ENCODE data around the gene CFDP1.
"Not testable (repeated sequence)": the region's sequence is repeated elsewhere in the genome, so short reads cannot be mapped to it uniquely, and the experiment has no call there.

CFDP1 gene

DNA sequence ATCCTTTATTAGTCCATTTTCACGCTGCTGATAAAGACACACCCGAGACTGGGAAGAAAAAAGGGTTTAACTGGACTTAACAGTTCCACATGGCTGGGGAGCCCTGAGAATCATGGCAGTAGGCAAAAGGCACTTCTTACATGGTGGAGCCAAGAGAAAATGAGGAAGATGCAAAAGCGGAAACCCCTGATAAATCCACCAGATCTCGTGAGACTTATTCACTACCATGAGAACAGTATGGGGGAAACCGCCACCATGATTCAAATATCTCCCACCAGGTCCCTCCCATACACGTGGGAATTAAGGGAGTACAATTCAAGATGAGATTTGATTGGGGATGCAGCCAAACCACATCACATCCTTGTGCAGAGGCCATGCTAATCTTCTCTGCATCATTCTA lies 146.9 kb downstream of the CFDP1 start:
- intact Hi-C loops (cut with DNase I) = no loop called here

DNA sequence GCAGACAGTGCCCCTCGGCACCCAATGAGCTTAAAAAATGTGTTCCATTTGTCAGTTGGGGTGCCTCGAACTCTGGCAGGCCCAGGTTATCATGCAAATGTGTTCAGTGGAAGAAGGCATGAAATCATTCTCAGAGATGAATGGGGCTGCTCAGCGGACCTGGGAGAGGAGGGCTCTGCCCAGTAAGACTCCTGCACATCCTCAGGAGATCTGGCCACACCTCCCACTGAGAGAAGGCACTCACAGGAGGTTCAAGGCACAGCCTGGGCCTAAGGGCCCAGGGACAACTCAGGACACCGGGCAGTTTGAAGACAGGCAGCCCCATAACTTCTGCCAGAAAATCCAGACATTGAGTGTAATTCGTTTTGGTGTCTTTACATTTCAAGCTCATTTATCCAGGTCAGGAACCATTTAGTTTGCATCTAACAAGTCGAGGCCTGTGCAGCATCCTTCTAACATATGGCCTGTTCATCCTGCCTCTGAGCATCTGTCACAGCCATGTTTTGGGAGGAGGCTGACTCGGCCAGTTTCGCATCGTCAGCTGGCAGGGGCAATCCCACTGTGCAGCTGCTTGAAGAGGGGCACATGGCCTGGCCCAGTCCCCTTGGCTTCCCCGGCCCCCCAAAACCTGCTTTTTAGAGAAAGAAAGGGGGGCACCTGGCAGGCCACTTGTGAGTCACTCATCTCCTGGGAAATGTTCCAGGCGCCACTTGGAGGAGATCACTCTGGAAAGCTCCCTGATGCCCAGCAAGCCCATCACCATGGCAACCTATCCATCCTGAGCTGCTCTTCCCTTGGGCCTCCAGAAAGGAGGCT lies 150.6 kb downstream of the CFDP1 start:
- peak in 8 of 42 donors; percentile 17 to 64 (median 32) for DNase-seq
- intact Hi-C loops (cut with DNase I) = no loop called here

More for the DNA sequence above, 146.9 kb downstream of the CFDP1 start:
- no peak for DNase-seq

DNA sequence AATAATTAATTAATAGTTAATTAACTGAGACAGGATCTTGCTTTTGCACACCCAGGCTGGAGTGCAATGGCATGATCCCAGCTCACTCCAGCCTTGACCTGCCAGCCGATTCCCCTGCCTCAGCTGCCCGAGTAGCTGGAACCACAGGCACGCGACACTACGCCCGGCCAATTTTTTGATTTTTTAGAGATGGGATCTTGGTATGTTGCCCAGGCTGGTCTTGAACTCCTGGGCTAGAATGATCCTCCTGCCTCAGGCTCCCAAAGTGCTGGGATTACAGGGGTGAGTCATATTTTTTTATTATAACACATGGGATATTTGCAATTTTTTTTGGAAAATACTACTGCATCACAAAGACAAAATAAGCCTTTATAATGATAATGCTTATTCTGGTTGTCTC lies 151.5 kb downstream of the CFDP1 start:
- DNase-seq = no peak
- intact Hi-C loops (cut with DNase I) = no loop called here

DNA sequence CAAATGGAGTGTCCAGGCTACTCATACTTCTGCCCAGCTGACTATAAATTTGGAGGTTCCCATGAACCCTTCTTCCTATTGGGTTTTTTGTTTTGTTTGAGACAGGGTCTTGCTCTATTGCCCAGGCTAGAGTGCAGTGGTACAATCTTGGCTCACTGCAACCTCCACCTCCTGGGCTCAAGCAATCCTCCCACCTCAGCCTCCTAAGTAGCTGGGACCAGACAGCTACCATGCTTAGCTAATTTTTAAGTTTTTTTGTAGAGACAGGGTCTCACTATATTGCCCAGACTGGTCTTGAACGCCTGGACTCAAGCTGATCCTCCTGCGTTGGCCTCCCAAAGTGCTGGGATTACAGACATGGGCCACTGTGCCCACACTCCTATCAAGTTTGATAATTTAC lies 152.3 kb downstream of the CFDP1 start:
- intact Hi-C loops (cut with DNase I); DNase-seq: not testable (repeated sequence)

DNA sequence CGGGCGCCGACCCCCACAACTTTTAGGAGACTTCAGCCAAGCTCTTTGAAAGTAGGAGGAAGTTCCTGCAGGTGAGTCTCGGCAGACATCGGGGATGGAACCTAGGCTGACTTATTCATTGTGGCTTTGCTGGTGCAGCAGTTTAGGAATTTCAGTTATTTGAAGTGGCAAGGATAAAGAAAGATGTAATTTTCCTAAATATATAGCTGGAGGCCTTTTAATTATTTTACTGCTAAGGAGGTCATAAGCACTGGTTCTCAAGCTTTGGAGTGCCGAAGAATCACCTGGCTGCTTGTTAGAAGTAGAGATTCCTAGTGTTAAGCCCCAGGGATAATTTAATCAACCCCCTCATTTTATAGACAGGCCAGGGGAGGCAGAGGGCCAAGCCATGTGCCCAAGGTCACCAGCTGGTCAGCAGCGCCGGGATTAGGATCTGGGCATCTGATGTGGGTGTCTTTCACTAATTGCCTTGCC lies 152.9 kb downstream of the CFDP1 start:
- intact Hi-C loops (cut with DNase I) = no loop called here
- DNase-seq = peak in 7 of 42 donors; percentile 29 to 71 (median 54)

DNA sequence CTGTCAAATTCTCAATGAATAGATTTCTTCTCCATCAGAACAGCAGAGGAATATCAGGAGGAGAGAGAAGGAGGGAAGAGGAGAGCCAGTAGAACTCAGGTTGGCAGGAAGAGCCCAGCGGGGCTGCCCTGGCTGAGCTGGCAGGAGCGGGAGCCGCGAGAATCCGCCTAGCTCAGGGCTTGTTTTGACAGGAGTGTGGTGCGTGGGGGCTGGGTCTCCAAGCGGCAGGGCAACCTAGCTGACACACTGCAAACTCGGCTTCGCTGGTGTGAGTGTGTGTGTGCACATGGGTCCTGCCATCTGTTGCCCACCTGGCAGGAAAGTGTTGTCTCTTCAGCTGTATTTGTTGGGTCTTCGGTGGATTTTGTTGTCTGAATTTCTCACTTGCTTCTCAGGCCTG lies 154.0 kb downstream of the CFDP1 start:
- intact Hi-C loops (cut with DNase I) = no loop called here
- DNase-seq = peak in 1 of 42 donors; percentile 32

DNA sequence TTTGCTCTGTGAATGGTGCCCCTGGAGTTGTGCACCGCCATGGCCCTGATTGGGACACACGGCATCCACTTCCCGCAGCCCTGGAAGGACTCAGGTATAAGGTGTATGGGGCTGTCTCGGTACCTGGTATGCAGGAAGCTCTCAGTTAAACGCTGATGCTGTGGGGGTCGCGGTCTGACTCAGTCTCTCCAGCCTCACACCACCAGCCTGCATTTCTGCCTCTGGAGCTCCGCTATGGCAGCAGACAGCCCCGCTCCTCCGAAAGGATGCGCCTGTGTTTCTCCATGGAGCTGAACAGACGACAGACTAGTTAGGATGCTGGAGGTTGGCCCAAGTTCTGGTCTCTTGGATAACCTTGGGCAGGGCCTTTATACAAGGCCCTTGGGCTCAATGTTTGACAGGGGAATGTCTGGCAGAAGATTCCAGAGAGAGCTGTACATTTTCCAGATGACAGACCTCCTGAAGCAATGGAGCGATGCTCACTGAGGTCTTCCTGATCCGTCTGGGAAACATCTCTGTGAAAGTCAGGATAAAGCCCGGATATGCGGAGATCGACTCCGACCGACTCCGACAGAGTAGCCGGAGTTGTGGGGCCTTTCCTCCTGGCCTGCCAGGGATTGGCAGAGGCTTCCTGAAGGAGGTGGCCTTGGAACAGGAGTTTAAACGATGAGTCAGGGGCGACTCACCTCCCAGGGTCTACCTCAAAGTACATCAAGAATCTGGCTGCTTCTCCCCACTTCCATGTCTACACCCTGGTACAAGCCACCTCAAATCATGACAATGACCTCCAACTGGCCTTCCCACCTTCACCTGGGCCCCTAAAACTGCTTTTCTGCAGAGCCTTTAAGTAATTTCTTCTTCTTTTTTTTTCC lies 160.0 kb downstream of the CFDP1 start:
- no peak for DNase-seq
- intact Hi-C loops (cut with DNase I) = no loop called here

DNA sequence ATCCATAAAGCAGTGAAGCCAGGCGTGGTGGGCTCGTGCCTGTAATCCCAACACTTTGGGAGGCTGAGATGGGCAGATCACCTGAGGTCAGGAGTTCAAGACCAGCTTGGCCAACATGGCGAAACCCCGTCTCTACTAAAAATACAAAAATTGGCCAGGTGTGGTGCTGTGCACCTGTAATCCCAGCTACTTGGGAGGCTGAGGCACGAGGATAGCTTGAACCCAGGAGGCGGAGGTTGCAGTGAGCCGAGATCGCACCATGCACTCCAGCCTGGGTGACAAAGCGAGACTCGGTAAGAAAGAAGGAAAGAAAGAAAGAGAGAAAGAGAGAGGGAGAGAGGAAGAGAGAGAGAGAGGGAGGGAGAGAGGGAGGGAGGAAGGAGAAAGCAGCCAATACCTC lies 160.7 kb downstream of the CFDP1 start:
- DNase-seq; intact Hi-C loops (cut with DNase I): not testable (repeated sequence)

DNA sequence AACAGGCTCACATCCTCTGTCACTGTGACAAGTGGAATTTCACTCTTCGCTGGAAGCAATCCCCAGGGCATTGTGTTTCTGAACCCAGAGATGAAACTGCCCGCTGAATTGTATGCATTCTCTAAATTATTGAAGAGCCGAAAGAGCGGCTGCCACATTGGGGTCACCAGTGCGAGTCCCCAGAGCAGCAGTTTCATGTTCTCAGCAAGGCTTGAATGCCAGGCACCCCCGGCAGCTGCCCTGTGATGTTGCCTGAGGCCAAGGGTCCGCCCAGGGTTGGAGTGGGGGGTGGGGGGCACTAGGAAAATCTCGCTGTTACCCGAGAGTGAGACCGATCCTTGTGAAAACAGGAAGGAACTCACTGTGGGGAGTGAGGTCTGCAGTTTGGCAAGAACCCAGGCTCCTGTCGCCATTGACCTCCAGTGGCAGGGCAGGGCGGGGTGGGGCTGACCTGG lies 161.2 kb downstream of the CFDP1 start:
- intact Hi-C loops (cut with DNase I) = no loop called here
- DNase-seq = no peak

DNA sequence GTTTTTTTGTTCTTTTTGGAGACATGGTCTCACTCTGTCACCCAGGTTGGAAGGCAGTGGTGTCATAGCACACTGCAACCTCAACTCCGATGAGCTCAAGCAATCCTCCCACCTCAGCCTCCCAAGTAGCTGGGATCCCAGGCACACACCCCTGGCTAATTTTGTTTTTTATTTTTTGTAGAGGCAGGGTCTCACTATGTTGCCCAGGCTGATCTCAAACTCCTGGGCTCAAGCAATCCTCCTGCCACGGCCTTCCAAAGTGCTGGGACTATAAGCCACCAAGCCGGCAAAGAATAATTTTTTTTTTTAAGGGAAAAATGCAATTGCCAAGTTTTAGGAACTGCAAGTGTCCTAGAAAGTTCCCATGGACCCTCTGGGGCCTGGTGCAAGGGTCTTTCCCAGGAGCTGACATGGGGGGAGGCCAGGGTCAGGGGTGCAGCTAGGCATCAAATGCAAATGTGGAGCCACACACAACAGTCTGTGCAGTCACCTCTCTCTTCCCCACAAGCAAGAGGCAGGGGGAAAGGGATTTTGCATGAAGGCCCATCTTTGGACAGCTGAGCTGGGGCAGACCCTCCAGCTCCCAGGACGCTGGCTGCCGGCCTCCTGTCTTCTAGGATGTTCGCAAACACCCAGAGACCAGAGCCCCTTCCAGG lies 161.7 kb downstream of the CFDP1 start:
- intact Hi-C loops (cut with DNase I) = no loop called here
- DNase-seq = no peak

DNA sequence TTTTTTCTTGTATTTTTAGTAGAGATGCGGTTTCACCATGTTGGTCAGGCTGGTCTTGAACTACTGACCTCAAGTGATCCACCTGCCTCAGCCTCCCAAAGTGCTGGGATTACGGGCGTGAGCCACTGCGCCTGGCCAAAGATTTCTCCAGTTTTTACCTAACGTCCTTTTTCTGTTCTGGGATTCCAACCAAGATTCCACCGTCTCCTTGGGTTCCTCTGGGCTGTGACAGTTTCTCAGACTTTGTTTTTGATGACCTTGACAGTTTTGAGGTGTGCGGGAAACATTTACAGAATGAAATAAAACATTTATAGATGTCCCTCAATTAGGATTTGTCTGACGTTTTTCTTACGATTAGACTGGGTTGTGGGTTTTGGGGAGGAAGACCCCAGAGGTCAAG lies 163.9 kb downstream of the CFDP1 start:
- intact Hi-C loops (cut with DNase I) = loop anchor here (10.0 kb wide), 1 partner anchor 115 kb away; no protein-coding TSS in a partner anchor

DNA sequence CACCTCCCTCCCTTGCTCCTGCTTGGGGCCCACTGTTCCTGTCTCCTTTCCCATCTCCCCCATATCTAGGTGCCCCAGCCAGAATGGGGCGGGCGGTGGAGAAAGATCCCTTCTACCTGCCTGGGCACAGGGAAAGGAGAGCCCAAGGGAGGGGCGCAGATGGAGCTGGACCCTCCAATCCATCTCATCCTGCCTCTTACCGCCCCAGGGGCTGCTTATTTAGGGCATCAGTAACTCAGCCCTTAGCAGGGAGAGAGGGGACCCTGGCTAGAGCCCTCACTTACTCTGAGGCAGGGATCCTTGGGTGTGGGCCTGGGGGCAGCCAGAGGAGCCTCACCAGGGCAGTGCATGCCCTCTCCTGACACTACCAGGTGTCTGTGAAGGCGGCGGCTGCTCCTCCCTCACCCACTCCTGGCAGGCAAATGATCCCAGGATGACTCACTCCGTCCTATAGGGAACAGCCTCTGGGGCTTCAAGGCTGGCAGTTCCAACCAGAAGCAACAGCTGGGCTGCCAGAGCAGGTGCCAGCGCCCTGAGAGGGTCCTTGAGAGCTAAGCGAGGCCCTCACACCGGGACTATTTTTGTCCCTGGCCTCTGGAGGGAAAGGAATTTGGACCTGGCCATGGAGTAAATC lies 165.6 kb downstream of the CFDP1 start:
- DNase-seq = peak; percentile 47 to 95 (median 78)
- intact Hi-C loops (cut with DNase I) = loop anchor here (10.0 kb wide), 1 partner anchor 117 kb away; no protein-coding TSS in a partner anchor

More for the DNA sequence above, 163.9 kb downstream of the CFDP1 start:
- DNase-seq = not testable (repeated sequence)

DNA sequence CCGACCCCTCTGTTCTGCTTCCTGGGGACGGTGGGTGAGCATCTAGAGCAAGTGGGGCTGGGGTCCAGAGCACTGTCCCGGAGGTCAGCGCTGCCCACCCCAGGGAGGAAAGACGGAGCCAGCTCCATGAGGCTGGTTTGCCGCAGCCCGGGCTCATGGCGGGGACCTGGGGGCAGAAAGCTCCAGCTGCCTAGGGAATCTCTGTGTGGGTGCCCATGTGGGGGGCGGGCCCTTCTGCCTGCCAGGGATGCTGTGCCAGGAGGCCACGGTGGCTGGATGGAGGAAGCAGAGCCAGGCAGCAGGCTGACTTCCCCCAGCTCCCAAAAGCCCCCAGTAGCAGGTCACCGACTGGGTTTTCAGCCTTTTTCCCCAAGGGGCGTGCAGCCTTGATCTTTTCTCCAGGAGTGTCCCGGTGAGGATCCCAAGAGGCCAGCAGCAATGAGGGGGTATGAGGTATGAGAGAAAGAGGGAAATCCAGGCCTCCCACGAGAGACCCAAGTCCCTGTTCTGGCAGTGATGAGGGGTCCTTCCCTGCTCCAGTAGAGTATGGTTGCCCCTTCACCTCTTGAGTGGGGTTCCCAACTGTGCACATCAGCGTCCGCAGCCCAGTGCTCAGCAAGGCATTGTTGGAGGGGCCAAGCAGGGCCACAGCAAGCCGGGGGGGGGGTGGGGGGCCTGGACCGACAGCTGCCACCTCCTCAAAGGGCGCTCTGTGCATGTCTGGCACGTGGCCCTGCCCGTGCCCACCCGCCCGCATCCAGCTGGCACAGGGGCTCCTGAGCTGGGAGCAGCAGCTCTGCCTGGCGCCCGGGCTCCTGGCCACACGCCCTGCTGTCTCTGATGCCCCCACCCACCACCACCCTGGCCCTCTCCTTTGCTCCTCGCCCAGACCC lies 166.3 kb downstream of the CFDP1 start:
- peak in 41 of 42 donors; percentile 63 to 93 (median 80) for DNase-seq
- intact Hi-C loops (cut with DNase I) = loop anchor here (10.0 kb wide), 1 partner anchor 118 kb away; no protein-coding TSS in a partner anchor

DNA sequence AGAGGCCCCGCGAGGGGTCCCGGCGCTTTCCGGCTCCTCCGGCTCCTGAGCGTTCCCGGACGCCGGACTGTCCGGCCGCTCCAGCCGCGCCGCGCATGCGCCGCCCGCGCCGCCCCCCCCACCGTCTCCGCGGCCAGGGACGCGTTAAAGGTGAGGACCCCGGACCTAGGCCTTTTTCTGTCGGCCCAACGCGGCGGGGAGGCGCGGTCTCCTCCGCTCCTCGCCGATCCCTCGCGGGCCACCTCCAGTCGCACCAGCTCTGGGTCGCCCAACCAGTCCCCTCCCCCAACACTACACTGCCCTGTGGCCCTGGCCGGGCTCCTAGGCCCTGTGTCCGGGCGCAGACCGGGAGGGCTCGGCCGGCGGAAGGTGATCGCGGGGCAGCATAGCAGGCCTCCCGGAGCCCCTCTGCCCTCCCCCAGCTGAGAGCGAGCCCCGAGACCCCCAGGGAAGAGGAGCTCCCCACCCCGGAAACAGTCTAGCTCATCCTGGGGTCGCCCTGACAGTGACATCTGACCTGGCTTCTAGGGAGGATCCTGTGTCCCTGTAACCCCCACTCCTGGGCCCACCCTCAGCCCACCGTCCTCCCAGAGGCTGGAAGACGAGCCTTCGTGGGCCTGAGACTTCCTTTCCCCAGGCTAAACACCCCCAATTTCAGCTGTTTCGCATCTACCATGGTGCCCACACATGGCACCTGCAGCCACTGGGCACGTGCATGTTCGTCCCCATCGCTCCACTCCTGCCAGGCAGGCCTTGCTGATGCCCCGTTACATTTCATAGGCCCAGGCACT lies 167.2 kb downstream of the CFDP1 start:
- intact Hi-C loops (cut with DNase I) = loop anchor here (10.0 kb wide), 1 partner anchor 119 kb away; no protein-coding TSS in a partner anchor
- peak in 38 of 42 donors; percentile 55 to 88 (median 76) for DNase-seq

DNA sequence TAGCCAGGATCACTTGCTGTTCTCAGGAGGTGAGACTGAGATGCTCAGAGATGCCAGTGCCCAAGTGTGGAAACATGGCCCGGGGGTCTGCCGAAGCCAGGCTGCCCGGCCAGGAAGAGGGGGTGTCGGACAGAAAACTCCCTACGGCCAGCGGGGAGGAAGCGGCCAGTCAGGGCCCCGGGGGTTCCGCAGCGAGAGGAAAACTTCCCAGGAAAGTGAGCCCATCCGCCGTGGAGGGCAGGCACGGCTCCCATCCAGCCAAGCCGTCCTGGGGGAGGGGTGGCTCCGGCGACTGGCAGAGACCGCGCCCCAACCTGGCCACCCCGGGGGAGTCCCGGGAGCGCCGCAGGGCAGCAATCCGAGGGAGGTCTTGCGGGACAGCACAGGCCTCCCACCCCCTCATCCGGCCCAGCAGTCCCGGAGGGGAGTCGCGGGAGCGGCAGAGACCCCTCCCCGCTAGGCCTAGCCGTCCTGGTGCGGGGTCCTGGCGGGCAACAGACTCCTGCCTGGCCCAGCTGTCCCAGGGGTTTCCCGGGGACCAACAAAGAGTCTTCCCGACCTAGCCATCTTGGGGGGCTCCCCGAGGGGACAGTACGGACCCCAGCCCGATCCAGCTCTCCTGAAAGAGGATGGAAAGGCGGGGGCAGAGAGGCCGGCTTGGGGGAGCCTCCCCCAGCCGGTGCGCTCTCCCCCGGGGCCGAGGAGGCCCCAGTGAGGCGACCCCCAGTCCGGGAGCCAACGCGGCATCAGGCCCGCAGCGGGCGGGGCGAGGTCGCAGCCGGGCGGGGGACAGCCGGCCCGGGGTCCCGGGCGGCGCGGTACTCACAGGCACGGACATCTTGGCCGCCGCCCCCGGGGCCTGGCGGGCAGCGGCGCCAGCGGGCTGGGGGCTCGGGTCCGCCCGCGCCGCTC lies 168.0 kb downstream of the CFDP1 start:
- intact Hi-C loops (cut with DNase I) = loop anchor here (10.0 kb wide), 1 partner anchor 120 kb away; no protein-coding TSS in a partner anchor
- peak in 30 of 42 donors; percentile 44 to 82 (median 59) for DNase-seq

Measured in head of caudate nucleus (tissue), 42 donors.